CD4-positive, alpha-beta T cell treated with Interleukin-15 for 4 hours (primary cell): Measurements from ENCODE around the gene TCFL5.

Experiments
- DNase-seq: peaks from one replicate; pipeline ENCODE4 v3.0.0-alpha.2; 2020; ENCODE audit warnings: low spot score

The TCFL5 gene

DNA sequence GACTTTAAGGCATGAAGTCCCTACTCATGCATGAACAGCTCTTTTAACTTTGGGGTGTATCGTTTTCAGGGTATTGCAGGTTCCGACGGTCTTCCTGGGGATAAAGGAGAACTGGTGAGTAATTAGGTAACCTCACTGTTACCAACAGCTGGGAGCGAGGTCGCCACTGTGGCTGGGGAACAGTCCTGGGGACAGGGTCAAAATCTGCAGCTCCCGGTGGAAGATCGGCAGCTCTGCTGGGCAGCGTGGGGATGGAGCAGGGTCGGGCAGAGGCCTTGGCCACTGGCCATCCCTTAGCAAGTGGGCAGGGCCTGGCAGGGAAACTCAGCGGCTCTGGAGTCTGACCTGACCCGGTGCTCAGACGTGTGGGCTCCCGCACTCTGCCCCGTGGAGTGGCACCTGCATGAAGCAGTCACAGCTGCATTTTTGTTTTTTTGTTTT, 28.7 kb downstream of the TCFL5 start:
- no peak for DNase-seq

DNA sequence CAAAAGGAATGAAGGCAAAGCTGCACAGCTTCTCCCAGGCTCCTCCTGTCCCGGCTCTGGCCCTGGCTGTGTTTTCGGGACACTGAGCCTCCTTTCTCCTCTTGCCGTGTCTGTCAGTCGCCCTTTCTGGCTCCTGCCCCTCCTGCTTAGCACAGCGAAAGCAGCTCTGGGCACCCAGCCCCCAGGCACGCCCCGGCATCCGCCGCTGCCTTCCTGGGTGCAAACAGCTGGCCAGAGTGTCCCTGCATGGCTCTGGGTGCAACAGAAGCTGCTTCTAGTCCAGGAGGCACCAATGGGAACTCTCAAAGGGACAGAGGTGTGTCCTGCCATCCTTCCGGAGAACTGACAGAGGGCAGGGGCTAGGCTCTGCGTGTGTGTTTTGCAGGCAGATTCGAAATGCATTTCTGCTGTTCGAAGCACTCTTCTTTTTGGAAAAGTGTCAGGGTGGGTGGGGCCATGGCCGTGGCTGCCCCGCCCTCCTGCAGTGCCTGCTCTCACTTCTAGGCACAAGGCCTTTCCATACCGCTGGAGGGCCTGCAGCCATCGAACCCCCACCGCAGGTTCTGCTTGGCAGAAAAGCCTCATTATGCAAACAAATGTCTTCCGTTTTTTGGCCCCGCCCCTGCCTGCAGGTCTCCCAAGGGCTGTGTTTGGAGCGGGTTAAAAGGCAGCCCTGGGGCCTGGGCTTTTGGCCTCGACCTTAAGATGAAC, 29.3 kb downstream of the TCFL5 start:
- no peak for DNase-seq

DNA sequence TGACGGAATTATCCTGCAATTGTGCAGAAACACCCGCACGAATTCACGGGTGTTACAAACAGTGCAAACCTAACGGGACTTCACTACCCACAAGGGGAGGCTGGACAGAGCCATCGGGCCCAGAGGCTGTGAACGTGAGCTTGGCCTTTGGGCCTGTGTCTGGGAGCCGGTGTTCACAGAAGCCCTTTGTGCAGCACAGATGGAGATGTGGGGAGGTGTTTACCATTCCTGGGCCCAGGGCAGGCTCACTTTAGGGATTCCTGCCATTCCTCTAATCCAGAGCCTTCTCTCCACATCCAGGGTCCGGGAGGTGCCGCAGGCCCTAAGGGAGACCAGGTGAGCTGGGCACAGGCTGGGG, 29.8 kb downstream of the TCFL5 start:
- DNase-seq: no peak

DNA sequence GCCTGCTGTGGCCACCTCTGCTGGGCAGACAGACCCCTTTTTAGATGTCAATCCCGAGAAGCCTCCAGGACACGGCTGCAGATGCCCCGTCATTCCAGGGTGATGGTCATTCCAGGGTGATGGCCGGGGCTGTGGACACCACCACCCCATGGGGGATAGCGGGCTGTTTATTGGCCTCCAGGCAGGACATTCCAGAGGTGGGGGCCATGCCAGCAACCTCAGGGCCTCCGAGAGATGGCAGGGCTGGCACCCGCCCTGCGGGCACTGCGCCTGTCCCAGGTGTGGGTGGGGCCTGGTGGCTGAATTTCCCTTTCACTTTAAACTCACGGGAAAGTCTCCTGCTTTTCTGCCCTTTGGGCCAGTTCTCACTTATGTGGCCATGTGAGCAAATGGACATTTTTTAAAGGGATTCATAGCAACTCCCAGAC, 30.2 kb downstream of the TCFL5 start:
- DNase-seq: no peak

DNA sequence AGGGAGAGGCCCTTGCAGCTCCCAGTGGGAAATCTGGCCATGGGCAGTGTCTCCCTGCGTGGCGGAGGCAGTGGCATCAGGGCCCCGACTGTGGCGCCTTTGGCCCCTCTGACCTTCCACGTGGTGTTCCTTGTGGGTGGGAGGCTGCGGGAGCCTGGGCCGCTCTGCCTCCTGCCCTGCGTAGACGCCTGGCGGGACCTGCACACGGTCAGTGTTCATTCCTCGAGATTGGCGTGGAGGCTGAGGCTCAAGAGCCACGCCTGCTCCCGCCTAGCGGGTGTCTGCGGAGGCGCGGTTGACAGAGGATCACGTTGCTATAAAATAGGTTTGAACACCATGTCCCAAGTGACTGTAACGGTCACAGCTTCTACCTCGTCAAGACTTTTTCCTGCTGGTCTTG, 30.8 kb downstream of the TCFL5 start:
- DNase-seq: no peak

DNA sequence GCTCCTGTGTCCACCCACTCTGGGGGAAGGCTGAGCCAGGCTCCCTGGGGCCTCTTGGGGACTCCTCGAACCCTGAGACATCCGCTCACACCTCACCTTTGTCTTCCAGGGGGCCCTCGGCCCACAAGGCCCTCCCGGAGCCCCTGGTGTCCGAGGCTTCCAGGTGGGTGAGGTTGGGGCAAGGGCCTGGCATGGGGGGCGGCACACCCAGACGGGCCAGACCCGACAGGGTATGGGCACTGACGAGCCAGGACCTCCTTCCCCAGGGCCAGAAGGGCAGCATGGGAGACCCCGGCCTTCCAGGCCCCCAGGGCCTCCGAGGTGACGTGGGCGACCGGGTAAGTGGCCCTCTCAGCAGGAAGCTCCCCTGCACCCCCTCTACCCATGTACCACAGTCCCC, 31.4 kb downstream of the TCFL5 start:
- DNase-seq: no peak

DNA sequence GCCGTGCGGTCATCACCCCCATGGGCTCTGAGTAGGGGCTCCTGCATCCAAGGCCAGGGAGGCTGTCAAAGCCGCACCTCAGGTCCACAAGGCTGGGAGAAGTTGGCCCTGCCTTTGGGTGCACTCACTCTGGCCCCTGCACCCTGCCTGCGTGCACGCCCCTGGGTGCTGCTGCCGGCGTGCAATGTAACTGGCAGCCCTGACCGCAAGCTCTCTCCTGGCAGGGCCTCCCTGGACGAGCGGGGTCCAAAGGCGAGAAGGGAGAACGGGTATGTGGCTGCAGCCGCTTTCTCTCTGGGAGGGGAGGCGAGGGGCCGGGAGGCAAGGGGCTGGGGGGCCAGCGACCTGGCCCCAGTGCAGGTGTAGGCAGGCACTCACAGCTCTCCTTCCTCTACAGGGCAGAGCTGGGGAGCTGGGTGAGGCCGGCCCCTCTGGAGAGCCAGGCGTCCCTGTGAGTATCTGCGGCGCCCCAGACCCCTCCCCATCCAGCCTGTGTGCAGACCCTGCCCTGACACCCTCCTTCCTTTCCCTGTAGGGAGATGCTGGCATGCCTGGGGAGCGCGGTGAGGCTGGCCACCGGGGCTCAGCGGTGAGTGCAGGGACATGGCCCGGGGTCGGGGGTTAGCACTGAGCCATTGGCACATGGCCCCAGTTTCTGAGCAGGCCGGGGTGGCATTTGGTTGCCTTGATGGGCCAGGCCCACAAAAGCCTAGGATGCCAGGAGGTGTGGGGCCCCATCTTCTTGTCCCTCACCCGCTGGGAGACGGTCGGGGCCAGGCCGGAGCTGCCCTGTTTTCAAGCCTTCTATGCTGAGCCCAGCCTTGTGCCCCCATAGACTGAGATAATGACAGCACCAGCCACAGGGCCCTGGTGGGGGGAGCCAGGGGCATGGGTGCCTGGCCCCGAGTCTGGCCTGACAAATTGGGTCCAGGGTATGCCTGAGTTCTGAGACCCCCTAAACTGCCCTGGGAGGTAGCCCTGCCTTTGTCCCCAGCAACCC, 32.1 kb downstream of the TCFL5 start:
- no peak for DNase-seq

DNA sequence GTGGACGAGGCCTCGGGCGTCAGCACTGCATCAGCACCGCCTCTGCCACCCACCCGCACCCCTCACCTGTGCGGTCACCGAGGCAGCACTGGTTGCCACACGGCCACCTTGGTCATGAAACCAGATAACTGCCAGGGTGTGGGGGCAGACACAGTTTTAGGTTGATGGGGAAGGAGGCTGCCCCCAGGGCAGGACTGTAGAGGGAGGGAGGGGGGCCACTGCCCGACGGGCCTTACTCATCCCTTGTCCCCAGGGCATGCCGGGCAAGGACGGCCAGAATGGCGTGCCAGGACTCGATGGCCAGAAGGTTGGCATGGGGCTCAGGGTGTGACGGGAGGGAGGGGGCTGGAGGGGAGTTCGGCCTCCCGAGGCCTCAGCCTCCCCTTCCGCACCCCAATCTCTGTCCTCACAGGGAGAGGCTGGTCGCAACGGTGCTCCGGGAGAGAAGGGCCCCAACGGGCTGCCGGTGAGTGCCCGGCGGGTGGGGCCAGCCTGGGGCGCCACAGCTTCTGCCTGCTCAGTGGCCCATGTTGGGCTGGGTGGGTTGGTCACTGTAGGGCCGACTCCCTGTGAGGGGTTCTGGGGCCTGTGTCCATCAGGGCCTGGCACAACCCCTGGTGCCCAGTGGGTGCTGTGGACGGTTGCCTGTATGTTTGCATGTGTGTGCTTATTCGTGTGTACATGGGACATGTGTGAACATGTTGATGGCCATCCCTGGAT, 33.0 kb downstream of the TCFL5 start:
- DNase-seq: no peak

DNA sequence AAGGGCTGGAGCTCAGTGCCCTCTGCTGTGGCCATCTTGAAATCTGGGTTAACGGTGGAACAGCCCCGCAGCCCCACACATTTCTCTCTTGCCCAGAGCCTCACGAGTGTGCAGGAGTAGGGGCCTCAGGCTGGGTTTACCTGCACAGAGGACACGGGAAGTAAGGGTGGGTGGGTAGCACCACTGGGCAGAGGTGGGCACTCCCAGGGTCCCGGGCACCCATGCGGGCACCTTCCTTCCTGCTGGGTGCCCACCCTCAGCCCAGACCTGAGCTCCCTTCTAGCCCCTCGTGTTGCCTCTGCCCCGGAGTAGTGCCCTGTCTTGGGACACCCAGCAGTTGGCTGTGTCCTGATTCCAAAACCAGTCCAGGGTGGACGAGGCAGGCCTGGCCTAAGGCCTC, 33.6 kb downstream of the TCFL5 start:
- no peak for DNase-seq

DNA sequence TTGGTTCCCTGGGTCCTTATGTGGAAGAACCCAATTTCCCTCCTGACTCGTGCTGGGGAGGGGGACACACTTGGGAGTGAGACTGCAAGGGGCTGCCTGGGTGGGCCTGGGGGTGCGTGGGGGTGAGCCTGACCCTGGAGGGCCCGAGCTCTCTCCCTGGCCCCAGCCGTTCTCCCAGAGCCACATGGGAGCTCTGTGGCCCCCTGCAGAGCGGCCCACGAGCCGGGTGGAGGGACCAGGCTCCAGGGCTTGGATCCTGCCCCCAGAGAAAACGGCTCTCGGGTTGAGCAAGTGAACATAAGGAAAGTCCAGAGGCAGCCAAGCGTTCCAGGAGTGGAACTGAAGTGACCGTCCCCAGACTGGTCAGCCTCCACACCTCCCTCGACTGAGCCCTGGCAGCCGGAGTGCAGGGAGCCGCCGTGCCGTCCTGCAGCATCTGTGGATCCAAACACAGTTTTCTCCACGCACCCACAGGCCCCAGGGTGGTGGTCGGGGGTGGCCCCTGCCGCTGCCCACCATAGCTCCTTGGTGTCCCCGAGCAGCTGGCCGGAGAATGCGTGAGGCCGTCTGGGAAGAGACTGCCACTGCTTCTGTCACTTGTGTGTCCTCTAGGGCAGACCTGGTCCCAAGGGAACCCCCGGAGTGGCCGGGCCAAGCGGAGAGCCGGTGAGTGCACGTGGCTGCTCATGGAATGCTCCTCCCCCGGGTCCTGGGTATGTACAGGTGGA, 34.1 kb downstream of the TCFL5 start:
- DNase-seq: no peak

DNA sequence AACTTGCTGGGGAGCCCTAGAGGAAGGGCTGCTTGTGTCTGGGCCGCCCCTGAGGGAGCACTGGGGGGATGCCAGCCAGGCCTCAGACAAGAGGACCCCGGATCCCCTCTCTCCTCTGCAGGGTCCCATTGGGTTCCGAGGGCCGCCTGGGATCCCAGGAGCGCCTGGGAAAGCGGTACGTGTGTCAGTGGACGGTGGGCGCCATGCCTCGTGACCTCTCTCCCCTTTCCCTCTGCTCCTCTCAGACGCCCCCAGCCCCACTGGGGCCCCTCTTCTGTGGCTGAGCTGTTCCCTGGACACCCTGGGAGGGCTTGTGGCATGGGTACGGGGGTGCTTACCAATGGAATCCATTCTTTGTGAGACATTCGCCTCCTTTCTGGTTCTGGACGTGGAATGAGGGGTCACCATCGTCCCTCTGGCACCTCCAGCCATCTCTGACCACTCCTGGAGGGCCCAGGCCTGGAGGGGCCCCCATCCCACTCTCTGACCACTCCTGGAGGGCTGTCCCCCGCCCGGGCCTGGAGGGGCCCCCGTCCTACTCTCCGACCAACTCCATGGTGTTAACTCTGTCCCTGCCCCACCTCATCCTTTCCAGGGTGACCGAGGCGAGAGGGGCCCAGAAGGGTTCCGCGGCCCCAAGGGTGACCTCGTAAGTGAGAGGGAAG, 34.8 kb downstream of the TCFL5 start:
- DNase-seq: no peak

DNA sequence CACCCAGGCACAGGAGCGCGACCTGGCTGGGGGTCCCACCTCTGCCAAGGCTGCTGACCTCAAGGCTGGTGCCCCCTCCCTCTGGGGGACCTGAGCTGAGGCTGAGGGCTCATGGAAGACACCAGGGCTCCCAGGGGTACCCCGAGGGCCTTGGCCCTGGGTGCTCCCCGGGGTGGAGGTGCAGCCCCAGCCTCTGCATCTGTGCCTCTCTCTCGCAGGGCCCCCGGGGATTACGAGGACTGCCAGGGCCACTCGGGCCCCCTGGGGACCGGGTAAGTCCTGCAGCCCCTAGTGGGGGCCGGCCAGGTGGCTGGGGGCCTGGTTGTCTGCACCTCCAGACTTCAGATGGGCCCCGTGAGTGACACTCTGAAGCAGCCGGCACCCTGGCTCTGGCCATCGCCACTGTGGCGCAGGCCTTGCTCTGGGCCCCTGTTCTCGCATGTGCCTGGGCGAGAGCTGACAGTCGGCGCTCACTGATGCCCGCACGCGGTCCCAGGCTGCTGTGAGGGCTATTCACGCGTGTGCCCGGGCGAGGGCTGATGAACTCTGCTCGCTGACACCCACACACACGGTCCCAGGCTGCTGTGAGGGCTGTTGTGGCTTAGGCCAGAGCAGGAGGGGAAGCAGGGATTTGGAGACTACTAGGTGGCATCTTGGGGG, 35.5 kb downstream of the TCFL5 start:
- no peak for DNase-seq

DNA sequence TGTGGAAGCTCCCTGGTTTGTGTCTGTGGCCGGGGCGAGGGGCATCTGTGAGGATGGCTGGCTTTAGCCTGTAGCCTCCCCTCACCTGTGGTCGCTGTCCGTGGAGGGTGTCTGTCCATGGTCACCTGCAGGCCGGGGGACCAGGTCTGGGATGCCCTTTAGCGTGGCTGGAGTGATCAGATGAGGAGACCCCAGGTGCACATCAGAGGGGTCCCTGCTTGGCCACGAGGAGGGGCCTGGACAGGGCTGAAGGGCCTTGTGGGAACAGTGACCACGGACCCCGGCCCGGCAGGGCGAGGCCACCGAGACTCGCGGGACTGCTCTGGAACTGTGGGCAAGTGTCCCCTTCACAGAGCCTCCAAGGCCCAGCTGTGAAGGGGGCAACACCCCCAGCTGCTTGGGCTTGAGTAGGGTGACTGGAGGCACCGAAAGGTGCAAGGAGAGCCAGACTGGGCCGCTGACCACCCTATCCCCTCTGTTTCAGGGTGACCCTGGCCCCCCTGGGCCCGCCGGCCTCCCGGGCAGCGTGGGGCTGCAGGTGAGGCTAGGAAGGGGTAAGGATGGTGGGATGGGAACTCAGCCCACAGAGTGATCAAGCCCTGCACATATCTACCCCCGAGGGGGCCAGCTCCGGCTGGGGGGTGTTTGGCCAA, 36.2 kb downstream of the TCFL5 start:
- DNase-seq: no peak

DNA sequence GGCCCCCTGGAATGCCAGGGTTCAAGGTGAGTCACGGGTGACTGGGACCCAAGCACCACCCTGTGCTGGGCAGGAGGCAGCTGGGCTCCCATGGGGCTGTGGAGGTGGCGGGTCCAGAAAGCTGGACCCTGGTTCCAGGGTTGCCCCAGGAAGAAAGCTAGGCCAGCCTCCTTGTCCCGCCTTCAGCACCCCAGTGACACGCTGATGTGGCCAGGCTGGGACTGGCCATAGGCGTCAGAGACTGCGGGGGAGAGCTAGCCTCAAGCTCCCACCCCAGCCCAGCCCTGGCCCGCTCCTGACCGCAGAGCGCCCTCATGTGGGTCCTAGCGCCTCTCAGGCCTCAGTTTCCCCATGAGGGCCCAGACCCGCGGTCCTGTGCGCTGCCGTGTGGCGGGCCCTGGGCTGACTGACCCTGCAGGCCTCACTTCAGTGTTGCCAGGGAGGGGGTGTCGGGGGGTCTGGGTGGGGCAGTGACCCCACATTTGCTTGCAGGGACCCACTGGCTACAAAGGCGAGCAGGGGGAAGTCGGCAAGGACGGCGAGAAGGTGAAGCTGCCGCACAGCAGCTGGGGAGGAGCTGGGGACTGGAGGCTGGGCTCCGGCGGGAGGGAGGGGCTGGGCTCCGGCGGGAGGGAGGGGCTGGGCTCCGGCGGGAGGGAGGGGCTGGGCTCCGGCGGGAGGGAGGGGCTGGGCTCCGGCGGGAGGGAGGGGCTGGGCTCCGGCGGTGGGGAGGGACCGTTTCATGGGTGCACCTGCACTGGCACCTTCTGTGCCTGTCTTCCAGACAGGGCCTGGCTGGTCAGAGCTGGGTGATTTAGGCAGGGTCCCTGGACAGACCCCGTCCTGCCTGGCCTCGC, 36.9 kb downstream of the TCFL5 start:
- peak; percentile 60 for DNase-seq

DNA sequence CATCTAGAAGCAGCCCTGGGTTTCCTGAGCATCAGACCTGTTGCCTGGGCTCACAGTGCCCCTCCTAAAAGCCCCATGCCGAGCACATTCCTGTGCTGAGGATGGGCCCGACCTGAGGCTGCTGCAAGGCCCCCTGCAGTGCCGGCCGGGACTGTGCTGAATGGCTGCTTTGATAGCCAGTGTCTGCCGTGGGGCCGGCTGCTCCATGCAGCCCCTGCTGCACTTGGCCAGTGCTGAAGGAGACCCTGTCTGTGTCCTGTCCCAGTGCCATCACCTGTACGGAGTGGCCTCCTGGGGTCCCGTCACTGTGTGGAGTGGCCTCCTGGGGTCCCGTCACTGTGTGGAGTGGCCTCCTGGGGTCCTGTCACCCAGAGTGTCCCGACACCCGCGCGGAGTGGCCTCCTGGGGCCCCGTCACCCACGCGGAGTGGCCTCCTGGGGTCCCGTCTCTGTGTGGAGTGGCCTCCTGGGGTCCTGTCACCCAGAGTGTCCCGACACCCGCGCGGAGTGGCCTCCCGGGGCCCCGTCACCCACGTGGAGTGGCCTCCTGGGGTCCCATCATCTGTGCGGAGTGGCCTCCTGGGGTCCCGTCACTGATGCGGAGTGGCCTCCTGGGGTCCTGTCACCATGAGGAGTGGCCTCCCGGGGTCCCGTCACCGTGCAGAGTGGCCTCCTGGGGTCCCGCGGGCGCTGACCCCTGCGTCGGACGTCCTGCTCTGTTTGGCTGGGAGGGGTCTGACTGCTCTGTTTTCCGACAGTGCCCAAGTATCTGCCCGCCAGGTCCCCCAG, 37.7 kb downstream of the TCFL5 start:
- DNase-seq: no peak

DNA sequence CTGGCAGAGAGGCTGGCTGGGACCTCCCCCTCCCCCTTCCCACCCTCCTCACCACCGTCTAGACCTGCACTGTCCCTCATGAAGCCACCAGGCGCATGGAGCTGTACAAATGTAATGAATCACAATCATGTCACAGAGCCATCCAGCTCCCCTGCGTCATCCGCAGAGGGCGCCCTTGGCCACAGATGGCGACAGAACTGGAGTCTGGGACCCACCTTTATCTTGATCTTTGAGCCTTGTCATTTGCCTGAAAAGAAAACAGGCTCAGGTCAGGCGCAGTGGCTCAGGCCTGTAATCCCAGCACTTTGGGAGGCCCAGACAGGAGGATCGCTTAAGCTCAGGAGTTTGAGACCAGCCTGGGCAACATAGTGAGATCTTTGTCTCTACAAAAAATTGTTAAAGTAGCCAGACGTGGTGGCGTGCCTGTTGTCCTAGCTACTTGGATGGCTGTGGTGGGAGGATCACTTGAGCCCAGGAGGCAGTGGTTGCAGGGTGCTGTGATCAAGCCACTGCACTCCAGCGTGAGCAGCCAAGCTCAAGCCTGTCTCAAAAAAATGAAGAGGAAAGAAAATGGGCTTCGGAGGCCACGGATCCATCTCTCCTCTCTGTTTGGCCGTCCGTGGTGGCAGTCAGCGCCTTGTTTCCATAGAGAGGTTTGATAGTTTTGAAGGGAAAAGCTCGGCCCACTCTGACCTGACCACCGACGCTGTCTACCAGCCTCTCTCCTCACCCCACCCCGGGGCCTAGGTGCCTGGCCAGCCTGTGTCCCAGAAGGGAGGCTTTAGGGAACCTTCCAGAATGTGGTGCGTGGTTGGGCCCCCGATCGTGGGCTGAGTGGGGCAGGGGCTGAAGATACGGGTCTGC, 38.6 kb downstream of the TCFL5 start:
- DNase-seq: peak; percentile 21

DNA sequence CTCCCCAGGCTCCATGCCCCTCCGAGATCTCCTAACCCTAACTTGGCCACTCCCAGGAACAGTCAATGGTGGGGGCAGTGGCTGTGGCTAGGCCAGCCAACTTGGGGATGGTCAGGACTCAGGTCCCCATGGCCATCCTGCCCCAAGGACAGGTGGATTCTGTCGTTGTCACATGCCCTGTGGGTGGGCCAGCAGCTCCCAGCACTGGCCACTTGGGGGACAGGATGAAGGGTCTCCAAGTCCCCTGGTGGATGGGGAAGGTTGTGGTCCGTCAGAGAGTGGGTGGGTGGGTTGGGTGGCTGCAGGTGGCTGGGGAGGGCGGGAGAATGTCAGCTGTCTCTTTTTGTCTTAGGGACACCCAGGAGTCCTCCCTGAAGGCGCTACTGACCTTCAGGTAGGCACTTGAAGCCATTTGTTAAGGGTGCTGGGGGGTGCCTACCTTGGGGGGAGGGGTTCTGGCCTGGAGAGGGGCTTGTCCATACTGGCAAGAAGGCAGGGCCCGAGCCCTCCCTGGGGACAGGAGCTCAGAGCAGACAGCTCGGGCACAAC, 39.3 kb downstream of the TCFL5 start:
- no peak for DNase-seq
